HepG2 (cell line): Measurements from ENCODE around the gene PPP1R1B. TPM values are rescaled to one million over a fixed set of nuclear protein-coding genes. Genes with fewer than 3 reads are reported as not detected.

Experiments
- ATAC-seq: fragments of 200-7000 bp; cut with Tn5 transposase; 3 replicates; pipeline ENCODE4 v1.9.1; 2020; ENCODE audit warnings: mild to moderate bottlenecking, moderate library complexity
- BruUV-seq: library from RNA; stranded (reverse); fragments of 400-500 nt; replicated peaks from 2 replicates; lab custom pipeline; 2021; lab: Mats Ljungman, UMichigan
- CTCF ChIA-PET: fragments of 300-600 bp; formaldehyde crosslinking; extraction: SDS; loops from one replicate; lab custom pipeline; 2021; ENCODE audit warnings: low total read pairs, inconsistent platforms, low intra/inter-chr PET ratio; lab: Yijun Ruan, JAX
- POLR2A ChIA-PET: fragments of 350-600 bp; sonication (Branson Sonifier 250); formaldehyde crosslinking; loops from one replicate; lab custom pipeline; 2020; ENCODE audit warnings: antibody characterized with exemption, inconsistent platforms; lab: Yijun Ruan, JAX
- DNase-seq: peaks from one replicate; pipeline ENCODE4 v3.0.0-alpha.2; 2015; ENCODE audit warnings: low spot score
- FAIRE-seq: peaks from 3 replicates; lab custom pipeline; 2011; peaks lifted over from hg19 to GRCh38; lab: Jason Lieb, UNC
- H2AFZ ChIP-seq: one replicate; pipeline ENCODE4 v1.6.1; 2011; ENCODE audit warnings: low read length, inconsistent platforms
- H3K27ac ChIP-seq: fragments of 300-600 bp; 3 replicates; pipeline ENCODE4 v1.8.0; 2011; ENCODE audit warnings: mixed run types, mild to moderate bottlenecking, mixed read lengths, low read length, inconsistent platforms; ENCODE audit not compliant: insufficient read depth; ENCODE audit errors: extremely low read length
- H3K27me3 ChIP-seq, 2 experiments: fragments of 200-600 bp in 1 of 2; 2 replicates in 1 of 2; 3 replicates in 1 of 2; pipeline versions ENCODE4 v1.6.0 to v1.8.0; 2011; ENCODE audit warnings: low read length in 2 of 2, mild to moderate bottlenecking in 2 of 2, moderate library complexity in 2 of 2, inconsistent platforms in 1 of 2; ENCODE audit not compliant: insufficient read depth in 2 of 2, control insufficient read depth in 1 of 2
- H3K36me3 ChIP-seq, 2 experiments: fragments of 200-600 bp in 1 of 2; replicated peaks in 1 of 2; 2 replicates in 1 of 2; 3 replicates in 1 of 2; pipeline versions ENCODE4 v1.5.1 to v1.8.0; 2011; ENCODE audit warnings: low read length in 2 of 2, inconsistent platforms in 1 of 2; ENCODE audit not compliant: insufficient read depth in 2 of 2, control insufficient read depth in 1 of 2
- H3K4me1 ChIP-seq: 2 replicates; pipeline ENCODE4 v1.5.1; 2012; ENCODE audit warnings: low read length, inconsistent platforms; ENCODE audit not compliant: insufficient read depth
- H3K4me2 ChIP-seq: 2 replicates; pipeline ENCODE4 v1.6.0; 2011; ENCODE audit warnings: low read depth, low read length, inconsistent platforms
- H3K4me3 ChIP-seq, 3 experiments: fragments of 200-600 bp in 1 of 3; sonication (generic), shearing (Covaris generic) in 1 of 3; replicated peaks in 1 of 3; 2 replicates each; pipeline ENCODE4 v1.5.1; 2011 to 2016; ENCODE audit warnings: low read length in 3 of 3, inconsistent platforms in 2 of 3, low read depth in 2 of 3, mild to moderate bottlenecking in 2 of 3, control low read depth in 1 of 3, mixed read lengths in 1 of 3; ENCODE audit not compliant: insufficient read depth in 1 of 3
- H3K79me2 ChIP-seq: one replicate; pipeline ENCODE4 v1.6.1; 2011; ENCODE audit warnings: low read length, inconsistent platforms; ENCODE audit not compliant: insufficient read depth
- H3K9ac ChIP-seq: 2 replicates; pipeline ENCODE4 v1.6.0; 2011; ENCODE audit warnings: mild to moderate bottlenecking, low read depth, low read length, inconsistent platforms; ENCODE audit not compliant: insufficient read depth
- H3K9me3 ChIP-seq: 2 replicates; pipeline ENCODE4 v1.5.1; 2012; ENCODE audit warnings: mild to moderate bottlenecking, low read length
- H4K20me1 ChIP-seq: 2 replicates; pipeline ENCODE4 v1.6.0; 2011; ENCODE audit warnings: inconsistent platforms, mild to moderate bottlenecking, low read length, moderate library complexity; ENCODE audit not compliant: insufficient read depth
- BRD4 ChIP-seq: sonication (generic); formaldehyde crosslinking; IDR thresholded peaks from 2 replicates; pipeline ENCODE4 v1.4.0; 2020; ENCODE audit warnings: missing genetic modification reagents
- EZH2 ChIP-seq: conservative IDR thresholded peaks from 2 replicates; pipeline ENCODE4 v1.6.1; 2012; ENCODE audit warnings: mild to moderate bottlenecking, low read depth, low read length, moderate library complexity
- FOXA1 ChIP-seq, 2 experiments: fragments of 450-650 bp in 1 of 2; sonication (generic) in 1 of 2; formaldehyde crosslinking in 1 of 2; IDR thresholded peaks; 2 replicates each; pipeline versions ENCODE4 v1.4.0 to v1.6.1; 2016 to 2020; ENCODE audit warnings: missing genetic modification reagents in 1 of 2
- JUNB ChIP-seq: sonication (generic); formaldehyde crosslinking; IDR thresholded peaks from 2 replicates; pipeline ENCODE4 v1.8.0; 2022; ENCODE audit warnings: missing genetic modification reagents, mild to moderate bottlenecking, borderline replicate concordance
- MAFG ChIP-seq: sonication (generic); formaldehyde crosslinking; IDR thresholded peaks from 2 replicates; pipeline ENCODE4 v1.5.1; 2020; ENCODE audit warnings: mild to moderate bottlenecking, missing genetic modification reagents
- RXRB ChIP-seq: IDR thresholded peaks from 2 replicates; pipeline ENCODE4 v1.6.1; 2016; ENCODE audit warnings: borderline replicate concordance, missing genetic modification reagents, missing compliant biosample characterization
- SIN3A ChIP-seq: IDR thresholded peaks from 2 replicates; pipeline ENCODE4 v1.6.1; 2011; ENCODE audit warnings: low read depth, mild to moderate bottlenecking, control low read depth, low read length, borderline replicate concordance
- SNRNP70 ChIP-seq: fragments of 200-400 bp; formaldehyde crosslinking; IDR thresholded peaks from 2 replicates; pipeline ENCODE4 v1.6.1; 2017; ENCODE audit warnings: mild to moderate bottlenecking, low read depth, low read length, moderate library complexity
- ZNF766 ChIP-seq: sonication (generic); formaldehyde crosslinking; IDR thresholded peaks from 2 replicates; pipeline ENCODE4 v1.5.0; 2020; ENCODE audit warnings: missing genetic modification reagents, borderline replicate concordance
- ZNF850 ChIP-seq: sonication (generic); formaldehyde crosslinking; conservative IDR thresholded peaks from 2 replicates; pipeline ENCODE4 v1.9.0; 2021; ENCODE audit warnings: mild to moderate bottlenecking, missing genetic modification reagents
- whole genome bisulfite sequencing: methylation state at CpG from one replicate; pipeline ENCODE4 v1.1.6; 2017; ENCODE audit warnings: low lambda C conversion rate; 5-methylcytosine and 5-hydroxymethylcytosine counted together
- in situ Hi-C: cut with HindIII; loops from 2 replicates; pipeline ENCODE4 v1.10.0; 2017; ENCODE audit warnings: low pct_unique_long_range_greater_than_20kb; ENCODE audit not compliant: extremely low pct_ligation_motif_present
- intact Hi-C: fragments of 100-400 bp; cut with micrococcal nuclease; formaldehyde crosslinking; loops from one replicate; pipeline ENCODE4 v1.10.0; 2022; ENCODE audit not compliant: unreplicated experiment
- polyA plus RNA-seq, 8 experiments: library from polyadenylated mRNA; depleted of rRNA in 3 of 8; stranded (reverse) in 7 of 8; unstranded in 1 of 8; fragments of >200 nt; fragmentation: Illumina TruSeq in 4 of 8; extraction: Trizol in 4 of 8; gene quantifications; 2 replicates each; pipeline versions ENCODE4 v1.2.1 to v1.2.3, GENCODE V29; 2011 to 2016; ENCODE audit warnings: low read depth in 4 of 8, missing spikeins in 1 of 8, mixed read lengths in 1 of 8; ENCODE audit not compliant: insufficient read depth in 1 of 8
- total RNA-seq, 5 experiments: library from RNA; depleted of rRNA; stranded (reverse); fragments of >200 nt; fragmentation: Illumina TruSeq; extraction: Trizol; gene quantifications; 2 replicates each; pipeline ENCODE4 v1.2.3, GENCODE V29; 2016; ENCODE audit warnings: low read depth in 1 of 5
- TF ChIP-seq, protein P1 (sequence below): sonication (generic); formaldehyde crosslinking; IDR thresholded peaks from 2 replicates; pipeline ENCODE4 v1.8.0; 2023; ENCODE audit warnings: mild to moderate bottlenecking, missing genetic modification reagents

PPP1R1B gene
- total and polyA plus RNA-seq, 2 of the 13 experiments (the other 11 are each of a cell fraction or from before 2014, with no cell fraction given), result 0.08 TPM; not detected in 1

DNA sequence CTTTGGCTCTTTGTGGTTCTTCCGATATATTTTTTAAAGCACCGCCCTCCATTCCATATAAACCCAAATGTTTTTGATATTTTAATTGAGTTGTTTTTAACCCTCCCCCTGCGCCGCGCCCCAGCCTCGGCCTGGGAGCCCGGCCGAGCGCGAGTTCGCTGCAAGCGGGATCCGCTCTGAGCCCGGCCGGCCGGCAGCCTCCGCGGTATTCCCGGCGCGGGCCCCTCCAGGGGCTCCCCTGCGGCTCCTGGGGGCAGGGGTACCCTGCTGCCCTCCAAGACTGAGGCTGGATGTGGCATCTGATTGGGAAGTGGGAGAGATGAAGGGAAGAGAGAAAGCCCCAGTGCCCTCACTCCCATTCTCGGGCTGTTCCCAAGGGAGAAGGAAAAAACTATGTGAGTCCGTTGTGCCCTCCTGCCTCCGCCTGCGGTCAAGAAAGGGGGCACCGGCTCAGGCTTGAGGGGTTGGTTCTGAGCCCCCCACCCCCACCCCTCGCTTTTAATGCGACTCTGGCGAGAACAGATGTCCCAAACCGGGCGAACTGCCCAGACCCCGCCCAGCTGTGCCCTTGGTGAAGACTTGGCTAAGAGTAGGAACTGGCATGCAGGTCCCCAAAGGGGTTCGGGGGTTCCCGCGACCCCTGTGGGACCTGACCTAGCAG lies 27.6 kb upstream of the PPP1R1B start:
- Histone ChIP-seq H3K36me3 (no peaks in the 10 kb centered on the region), H3K9ac (no peak overlapping the region), H3K27ac (no peak overlapping the region), H2AFZ (no peak overlapping the region), H3K9me3 (no peaks in the 10 kb centered on the region), H4K20me1 (peaks cover 16% of the 10 kb centered on the region; the same call in 1 of the 2 replicates), H3K4me3 (no peak overlapping the region)
- in situ Hi-C loops, result no loop called here
- ATAC-seq, result peak; percentile 25; the same call in 2 of the 3 replicates
- FAIRE-seq, result no peak
- POLR2A ChIA-PET, result no interaction called here
- DNase-seq, result no peak
- no peak for TF ChIP-seq FOXA1 (IDR thresholded peaks at IDR 0.05)
- TF ChIP-seq FOXA1 (CRISPR knock-in tag; IDR thresholded peaks at IDR 0.05), result no peak
- no peak for TF ChIP-seq RXRB (CRISPR knock-in tag)
- TF ChIP-seq SNRNP70, result no peak
- TF ChIP-seq ZNF766 (CRISPR knock-in tag), result no peak
- no peak for TF ChIP-seq SIN3A
- TF ChIP-seq EZH2, result peak; percentile 100
- no peak for TF ChIP-seq MAFG (CRISPR knock-in tag)
- TF ChIP-seq, all 625 proteins: peak for 1
- Histone ChIP-seq H3K4me2 (no peak overlapping the region), H3K79me2 (no peaks in the 10 kb centered on the region), H3K4me1 (no peaks in the 10 kb centered on the region), H3K27me3 (peaks cover 51 to 87% of the 10 kb centered on the region in 2 experiments)
- WGBS, result 3% methylated on average over 33 of the region's 36 CpGs
- CTCF ChIA-PET, result no interaction called here
- no TSS peak for BruUV-seq
- intact Hi-C loops, result no loop called here

DNA sequence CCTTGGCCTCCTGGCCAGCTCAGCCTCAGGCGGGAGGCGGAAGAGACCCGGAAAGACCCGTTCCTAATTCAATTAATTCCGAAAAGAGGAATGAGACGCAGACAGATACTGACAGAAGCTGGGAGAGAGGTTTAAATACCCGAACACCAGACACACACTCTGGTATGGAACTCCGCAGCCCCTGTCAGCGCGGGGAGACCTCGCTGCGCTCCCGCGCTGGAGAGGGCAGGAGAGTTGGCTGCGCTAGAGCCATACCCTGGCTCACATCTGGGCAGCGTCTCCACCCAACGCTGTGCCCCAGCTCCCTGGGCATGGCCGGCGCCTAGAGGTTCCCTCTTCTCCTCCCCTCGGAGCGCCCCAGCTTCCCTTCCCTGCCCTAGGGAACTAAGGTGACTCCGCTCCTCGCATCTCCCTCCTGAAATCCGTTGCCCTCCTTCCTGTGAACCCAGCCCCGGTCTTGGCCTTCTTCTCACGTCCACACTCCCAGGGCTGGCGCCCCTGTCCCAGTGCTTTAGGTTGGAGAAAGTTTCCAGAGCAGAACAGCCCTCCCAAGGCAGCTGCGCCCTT lies 27.0 kb upstream of the PPP1R1B start:
- Histone ChIP-seq H3K79me2 (no peaks in the 10 kb centered on the region), H3K4me2 (no peak overlapping the region), H3K4me1 (no peaks in the 10 kb centered on the region), H3K27me3 (peaks cover 51 to 93% of the 10 kb centered on the region in 2 experiments), H2AFZ (no peak overlapping the region), H3K4me3 (no peak overlapping the region), H3K36me3 (no peaks in the 10 kb centered on the region), H3K9me3 (no peaks in the 10 kb centered on the region), H3K27ac (no peak overlapping the region), H3K9ac (no peak overlapping the region), H4K20me1 (peaks cover 16% of the 10 kb centered on the region; the same call in 1 of the 2 replicates)
- 33% methylated on average over 28 of the region's 28 CpGs for whole genome bisulfite sequencing
- FAIRE-seq (no peak), DNase-seq (no peak), ATAC-seq (no peak)
- TF ChIP-seq, protein P1, sequence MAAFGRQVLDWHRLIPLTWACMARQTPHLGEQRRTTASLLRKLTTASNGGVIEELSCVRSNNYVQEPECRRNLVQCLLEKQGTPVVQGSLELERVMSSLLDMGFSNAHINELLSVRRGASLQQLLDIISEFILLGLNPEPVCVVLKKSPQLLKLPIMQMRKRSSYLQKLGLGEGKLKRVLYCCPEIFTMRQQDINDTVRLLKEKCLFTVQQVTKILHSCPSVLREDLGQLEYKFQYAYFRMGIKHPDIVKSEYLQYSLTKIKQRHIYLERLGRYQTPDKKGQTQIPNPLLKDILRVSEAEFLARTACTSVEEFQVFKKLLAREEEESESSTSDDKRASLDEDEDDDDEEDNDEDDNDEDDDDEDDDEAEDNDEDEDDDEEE (CRISPR knock-in tag), result no peak
- TF ChIP-seq EZH2, result peak; percentile 95; the same call in 1 of the 2 replicates
- no peak for TF ChIP-seq JUNB (CRISPR knock-in tag)
- TF ChIP-seq BRD4 (CRISPR knock-in tag), result no peak
- TF ChIP-seq ZNF850 (CRISPR knock-in tag), result no peak
- ChIA-PET CTCF (no interaction called here), POLR2A (no interaction called here)
- no TSS peak for BruUV-seq
- in situ Hi-C loops (no loop called here), intact Hi-C loops (no loop called here)
